A549 (cell line): ENCODE results near the gene PROX2. TPM values are rescaled to one million over a fixed set of nuclear protein-coding genes. Genes with fewer than 3 reads are reported as not detected.

Source experiments
- ATAC-seq, 2 experiments: fragments of 200-7000 bp in 1 of 2; fragments of >200 bp in 1 of 2; cut with Nextera tagmentation in 1 of 2; cut with Tn5 transposase in 1 of 2; 3 replicates each; pipeline versions ENCODE4 v1.8.0 to v1.9.1; 2018 to 2020; ENCODE audit warnings: mild to moderate bottlenecking in 1 of 2, moderate library complexity in 1 of 2
- CTCF ChIA-PET: fragments of 300-600 bp; sonication (Branson Sonifier 250); formaldehyde crosslinking; extraction: SDS; loops from one replicate; lab custom pipeline; 2021; ENCODE audit warnings: antibody characterized with exemption, inconsistent platforms; lab: Yijun Ruan, JAX
- POLR2A ChIA-PET: fragments of 350-600 bp; formaldehyde crosslinking; extraction: SDS; loops from one replicate; lab custom pipeline; 2021; ENCODE audit warnings: antibody characterized with exemption, inconsistent platforms; lab: Yijun Ruan, JAX
- DNase-seq, 2 experiments: peaks; one replicate each; pipeline versions ENCODE4 v3.0.0 to v3.0.0-alpha.2; 2011 to 2016; ENCODE audit warnings: low read depth in 1 of 2, low spot score in 1 of 2
- FAIRE-seq: peaks from 2 replicates; lab custom pipeline; 2011; peaks lifted over from hg19 to GRCh38; lab: Jason Lieb, UNC
- H3K27ac ChIP-seq, 2 experiments: fragments of >200 bp; sonication (Bioruptor Twin); formaldehyde crosslinking; 3 replicates each; pipeline ENCODE4 v1.5.1; 2016 to 2017
- H3K4me1 ChIP-seq: fragments of >200 bp; sonication (Bioruptor Twin); formaldehyde crosslinking; 3 replicates; pipeline ENCODE4 v1.6.1; 2016
- H3K4me2 ChIP-seq: fragments of >200 bp; sonication (Bioruptor Twin); formaldehyde crosslinking; 3 replicates; pipeline ENCODE4 v1.6.1; 2016
- H3K4me3 ChIP-seq: fragments of >200 bp; sonication (Bioruptor Twin); formaldehyde crosslinking; 3 replicates; pipeline ENCODE4 v1.5.1; 2016
- H3K9me3 ChIP-seq: fragments of >200 bp; sonication (Bioruptor Twin); formaldehyde crosslinking; 3 replicates; pipeline ENCODE4 v1.6.1; 2016
- BHLHE40 ChIP-seq: IDR thresholded peaks from 2 replicates; pipeline ENCODE4 v1.6.1; 2012; ENCODE audit warnings: low read depth, low read length, inconsistent platforms
- CBX2 ChIP-seq: fragments of 200-600 bp; sonication (generic); IDR thresholded peaks from 2 replicates; pipeline ENCODE4 v1.6.1; 2016; ENCODE audit warnings: low read depth, mild to moderate bottlenecking, borderline replicate concordance
- CBX8 ChIP-seq: fragments of 200-600 bp; sonication (generic); IDR thresholded peaks from 2 replicates; pipeline ENCODE4 v1.6.1; 2016
- CEBPB ChIP-seq, 2 experiments: fragments of >200 bp in 1 of 2; sonication (Bioruptor Twin) in 1 of 2; formaldehyde crosslinking in 1 of 2; IDR thresholded peaks; 2 replicates each; pipeline ENCODE4 v1.6.1; 2012 to 2016
- CHD2 ChIP-seq: fragments of 150-350 bp; IDR thresholded peaks from 2 replicates; pipeline ENCODE4 v1.6.1; 2014; ENCODE audit warnings: low read length; ENCODE audit not compliant: partially characterized antibody
- CTCF ChIP-seq: fragments of >200 bp; sonication (Bioruptor Twin); formaldehyde crosslinking; IDR thresholded peaks from 3 replicates; pipeline ENCODE4 v1.5.1; 2016
- E2F6 ChIP-seq: IDR thresholded peaks from 2 replicates; pipeline ENCODE4 v1.6.1; 2012; ENCODE audit warnings: low read depth, borderline replicate concordance
- EHF ChIP-seq: fragments of 250-450 bp; sonication (Bioruptor Pico); IDR thresholded peaks from 2 replicates; pipeline ENCODE4 v1.5.0; 2020; ENCODE audit warnings: mild to moderate bottlenecking
- FOSL2 ChIP-seq, 2 experiments: fragments of 450-650 bp in 1 of 2; fragments of >200 bp in 1 of 2; sonication (Bioruptor Twin) in 1 of 2; formaldehyde crosslinking; IDR thresholded peaks; 2 replicates each; pipeline versions ENCODE4 v1.5.0 to v1.6.1; 2016 to 2020; ENCODE audit warnings: mild to moderate bottlenecking in 1 of 2, moderate library complexity in 1 of 2
- GATA3 ChIP-seq: IDR thresholded peaks from 2 replicates; pipeline ENCODE4 v1.6.1; 2012; ENCODE audit warnings: borderline replicate concordance
- HDAC2 ChIP-seq: fragments of 200-600 bp; sonication (generic); IDR thresholded peaks from 2 replicates; pipeline ENCODE4 v1.6.1; 2016
- HOXA7 ChIP-seq: fragments of 250-450 bp; sonication (Bioruptor Pico); IDR thresholded peaks from 2 replicates; pipeline ENCODE4 v1.5.0; 2020; ENCODE audit warnings: mild to moderate bottlenecking, moderate library complexity
- HOXB13 ChIP-seq: fragments of 250-450 bp; sonication (Bioruptor Pico); IDR thresholded peaks from 2 replicates; pipeline ENCODE4 v1.5.0; 2020; ENCODE audit warnings: low read depth, mild to moderate bottlenecking, moderate library complexity
- MAFK ChIP-seq: fragments of 450-650 bp; IDR thresholded peaks from 2 replicates; pipeline ENCODE4 v1.6.1; 2014; ENCODE audit not compliant: partially characterized antibody
- MAX ChIP-seq: IDR thresholded peaks from 2 replicates; pipeline ENCODE4 v1.6.1; 2012
- MYC ChIP-seq: IDR thresholded peaks from 2 replicates; pipeline ENCODE4 v1.6.1; 2012; ENCODE audit warnings: mild to moderate bottlenecking, inconsistent platforms, low read length, improper control_type of control experiment, borderline replicate concordance
- NR3C1 ChIP-seq: fragments of >200 bp; sonication (Bioruptor Twin); formaldehyde crosslinking; IDR thresholded peaks from 3 replicates; pipeline ENCODE4 v1.6.1; 2017
- RAD21 ChIP-seq, 2 experiments: fragments of >200 bp in 1 of 2; sonication (Bioruptor Twin) in 1 of 2; formaldehyde crosslinking in 1 of 2; IDR thresholded peaks in 1 of 2; conservative IDR thresholded peaks in 1 of 2; 2 replicates in 1 of 2; 3 replicates in 1 of 2; pipeline ENCODE4 v1.6.1; 2012 to 2018; ENCODE audit warnings: inconsistent platforms in 1 of 2
- RARB ChIP-seq: fragments of 250-450 bp; sonication (Bioruptor Pico); IDR thresholded peaks from 2 replicates; pipeline ENCODE4 v1.8.0; 2021; ENCODE audit warnings: mild to moderate bottlenecking, moderate library complexity
- RFX5 ChIP-seq: fragments of 450-650 bp; IDR thresholded peaks from 2 replicates; pipeline ENCODE4 v1.7.1; 2014; ENCODE audit warnings: antibody characterized with exemption, mild to moderate bottlenecking, moderate library complexity
- SMC3 ChIP-seq: fragments of >200 bp; sonication (Bioruptor Twin); formaldehyde crosslinking; IDR thresholded peaks from 3 replicates; pipeline ENCODE4 v1.6.1; 2018; ENCODE audit warnings: inconsistent platforms
- SREBF2 ChIP-seq: fragments of 450-650 bp; IDR thresholded peaks from 2 replicates; pipeline ENCODE4 v1.6.1; 2014; ENCODE audit warnings: mild to moderate bottlenecking, moderate library complexity
- TFCP2L1 ChIP-seq: fragments of 250-450 bp; sonication (Bioruptor Pico); IDR thresholded peaks from 2 replicates; pipeline ENCODE4 v1.5.0; 2021; ENCODE audit warnings: mild to moderate bottlenecking
- TP53 ChIP-seq: fragments of 250-450 bp; sonication (Bioruptor Pico); IDR thresholded peaks from 2 replicates; pipeline ENCODE4 v1.5.0; 2021; ENCODE audit warnings: mild to moderate bottlenecking, moderate library complexity
- ZC3H11A ChIP-seq: fragments of 450-650 bp; IDR thresholded peaks from 2 replicates; pipeline ENCODE4 v1.6.1; 2014; ENCODE audit warnings: antibody characterized with exemption, mild to moderate bottlenecking
- ZNF302 ChIP-seq: fragments of 250-450 bp; sonication (Bioruptor Pico); IDR thresholded peaks from 2 replicates; pipeline ENCODE4 v1.9.0; 2021; ENCODE audit warnings: inconsistent platforms, mild to moderate bottlenecking, moderate library complexity
- WGBS: methylation state at CpG from one replicate; pipeline ENCODE4 v1.1.6; 2017; ENCODE audit errors: missing lambda C conversion rate; 5-methylcytosine and 5-hydroxymethylcytosine counted together
- polyA plus RNA-seq, 4 experiments: library from polyadenylated mRNA; depleted of rRNA in 3 of 4; stranded (reverse); fragments of >200 nt; fragmentation: RNase III in 1 of 4; extraction: RNeasy Plus Mini Kit Qiagen cat#74134 plus additional on column Dnase treatment in 1 of 4; gene quantifications; 2 replicates in 3 of 4; 3 replicates in 1 of 4; pipeline ENCODE4 v1.2.3, GENCODE V29; 2011 to 2017

Gene PROX2
- polyA plus RNA-seq, 2 of the 4 experiments (the other 2 are of a cell fraction), result not detected

- FAIRE-seq, result no peak
- ChIA-PET POLR2A (no interaction called here), CTCF (interaction anchor here (1.0 to 3.6 kb wide), 6 partner anchors 9 to 173 kb away, joined by 3 to 22 read pairs (median 6); no protein-coding TSS in a partner anchor)
- TF ChIP-seq TP53 (CRISPR knock-in tag) (no peak), HDAC2 (no peak), HOXA7 (CRISPR knock-in tag) (no peak), SREBF2 (no peak), BHLHE40 (no peak), RARB (CRISPR knock-in tag) (no peak), CHD2 (no peak), ZC3H11A (no peak), MAX (no peak), GATA3 (no peak), CBX8 (no peak)
- Histone ChIP-seq H3K27ac (no peak overlapping the region), H3K4me2 (no peak overlapping the region), H3K4me1 (no peaks in the 10 kb centered on the region), H3K9me3 (no peaks in the 10 kb centered on the region), H3K4me3 (no peak overlapping the region)
- no peak for ATAC-seq
- no peak for DNase-seq
- WGBS, result 69% methylated on average over 5 of the region's 5 CpGs
Observed at GRCh38 chr14:74917178-74917543, 41.2 kb upstream of the PROX2 start.

- no peak for FAIRE-seq
- ATAC-seq, result no peak
- no peak for DNase-seq
- H3K27ac ChIP-seq, result no peak overlapping the region
- no peak overlapping the region for H3K4me2 ChIP-seq
- peaks cover 9% of the 10 kb centered on the region; the same call in 2 of the 3 replicates for H3K4me1 ChIP-seq
- ChIA-PET CTCF (interaction anchor here (0.6 to 3.6 kb wide), 5 partner anchors 10 to 173 kb away, joined by 3 to 22 read pairs (median 8); no protein-coding TSS in a partner anchor), POLR2A (no interaction called here)
- no peaks in the 10 kb centered on the region for H3K9me3 ChIP-seq
- 56% methylated on average over 7 of the region's 7 CpGs for WGBS
- TF ChIP-seq HDAC2 (no peak), CEBPB (IDR thresholded peaks at IDR 0.05) (no peak), BHLHE40 (no peak), EHF (CRISPR knock-in tag) (no peak), ZNF302 (CRISPR knock-in tag) (no peak)
- H3K4me3 ChIP-seq, result no peak overlapping the region
Observed at GRCh38 chr14:74915826-74916225, 39.9 kb upstream of the PROX2 start.

- Histone ChIP-seq H3K4me3 (no peak overlapping the region), H3K4me1 (peaks cover 9% of the 10 kb centered on the region; the same call in 2 of the 3 replicates), H3K27ac (no peak overlapping the region), H3K4me2 (no peak overlapping the region), H3K9me3 (no peaks in the 10 kb centered on the region)
- TF ChIP-seq GATA3 (no peak), MYC (no peak), CBX2 (no peak), RFX5 (no peak), TFCP2L1 (CRISPR knock-in tag) (no peak), E2F6 (no peak), HOXB13 (CRISPR knock-in tag) (no peak), RAD21 (conservative IDR thresholded peaks at IDR 0.05 in 1 of 2, IDR thresholded peaks at IDR 0.05 in 1 of 2) (no peak), CTCF (no peak), SMC3 (no peak), NR3C1 (no peak), MAFK (no peak), FOSL2 (IDR thresholded peaks at IDR 0.05) (no peak), FOSL2 (CRISPR knock-in tag; IDR thresholded peaks at IDR 0.05) (no peak)
- CTCF ChIA-PET, result interaction anchor here (1.2 to 3.6 kb wide), 3 partner anchors 10 to 109 kb away, joined by 3 to 22 read pairs (median 8); no protein-coding TSS in a partner anchor
- POLR2A ChIA-PET, result no interaction called here
- WGBS, result 75% methylated on average over 4 of the region's 4 CpGs
- no peak for FAIRE-seq
- no peak for DNase-seq
- no peak for ATAC-seq
Observed at GRCh38 chr14:74915426-74915825, 39.5 kb upstream of the PROX2 start.
